OCI-LY3 (cell line): ENCODE measurements around the gene HAPSTR1.

ENCODE experiments used
- CTCF ChIP-seq: fragments of 200-600, 300-600 bp; sonication (generic); IDR thresholded peaks from 2 replicates; pipeline ENCODE4 v1.5.1; 2014; ENCODE audit warnings: antibody characterized with exemption, low read length, low read depth
- EZH2phosphoT487 ChIP-seq: fragments of 200-600 bp; shearing (Covaris generic); IDR thresholded peaks from 2 replicates; pipeline ENCODE4 v1.6.1; 2018; ENCODE audit warnings: antibody characterized with exemption, mixed run types, low read depth

GRCh38 chr16:9139965-9140364, 48.5 kb downstream of the HAPSTR1 start:
- no peak for TF ChIP-seq CTCF
- no peak for TF ChIP-seq EZH2phosphoT487
